Pancreas (tissue), 10 donors: Measurements from ENCODE around the gene PFDN1. TPM values are rescaled to one million over a fixed set of nuclear protein-coding genes. Genes with fewer than 3 reads are reported as not detected.

Experiments used
- ATAC-seq, 4 donors: fragments of 200-7000 bp; cut with Tn5 transposase; one replicate each; pipeline versions ENCODE4 v1.8.0 to v1.9.1; 2020; ENCODE audit warnings: mild to moderate bottlenecking in 4 of 4, moderate library complexity in 4 of 4
- DNase-seq, 6 donors: peaks; one replicate each; pipeline ENCODE4 v3.0.0-alpha.2; 2020
- FAIRE-seq: peaks from 2 replicates; lab custom pipeline; 2012; peaks lifted over from hg19 to GRCh38; lab: Jason Lieb, UNC
- H3K27ac ChIP-seq, 4 donors: fragments of 200-600 bp; sonication (generic); 1 replicate in 3 of 4; 2 replicates in 1 of 4; pipeline versions ENCODE4 v1.5.0 to v1.8.0; 2020
- H3K27me3 ChIP-seq, 4 donors: fragments of 200-600 bp; one replicate each; pipeline ENCODE4 v1.8.0; 2021
- H3K36me3 ChIP-seq, 3 donors: fragments of 200-600 bp; sonication (generic) in 1 of 3; one replicate each; pipeline versions ENCODE4 v1.5.0 to v1.8.0; 2020 to 2021
- H3K4me1 ChIP-seq, 3 donors: fragments of 200-600 bp; one replicate each; pipeline ENCODE4 v1.8.0; 2021
- H3K4me3 ChIP-seq, 4 donors: fragments of 200-600 bp; sonication (generic) in 2 of 4; one replicate each; pipeline versions ENCODE4 v1.5.0 to v1.8.0; 2020 to 2021
- H3K9me3 ChIP-seq, 4 donors: fragments of 200-600 bp; one replicate each; pipeline ENCODE4 v1.8.0; 2021
- WGBS, 2 donors: extraction: QIAGEN DNeasy Blood & Tissue Kit; methylation state at CpG; one replicate each; pipeline ENCODE4 v1.1.7; 2013; 5-methylcytosine and 5-hydroxymethylcytosine counted together
- intact Hi-C, 3 donors: fragments of 100-400 bp; cut with DNase I; formaldehyde crosslinking; loops; one replicate each; pipeline versions ENCODE4 v1.11.1 to v1.14.2; 2022
- polyA plus RNA-seq, 2 donors: library from polyadenylated mRNA; stranded (reverse); fragments of 200-250 nt; gene quantifications; one replicate each; pipeline ENCODE4 v1.2.3, GENCODE V29; 2013
- total RNA-seq, 6 donors: library from RNA; stranded (reverse); fragmentation: NEBNext Ultra II Directional in 4 of 6; extraction: Animal tissue kit (Norgen Biotek cat#: 25700) in 4 of 6; gene quantifications; one replicate each; pipeline versions ENCODE4 v1.2.1 to v1.2.4, GENCODE V29; 2021 to 2023
- TF ChIP-seq, protein P1 (sequence below), 4 donors: fragments of 200-600 bp; sonication (generic) in 3 of 4; IDR thresholded peaks; one replicate each; pipeline versions ENCODE4 v1.5.0 to v1.8.0; 2021; ENCODE audit warnings: antibody characterized with exemption in 4 of 4
- donor health status: healthy with polysubstance abuse.
- donor health status: DM: no; HTN: no; CAD: no; lungs with moderate emphysema.
- donor health status: DM: no; HTN: no; CAD: no.
- donor health status: control.
- donor health status: control.
- donor health status: Bipolar disorder and iron deficiency.
- donor health status: DM: yes; HTN: yes; CAD: no.
- donor health status: DM: no; HTN: no; CAD: no.
- donor health status: DM: no; HTN: no; CAD: no.
- donor health status: DM: yes; HTN: yes; CAD: no.

PFDN1 gene
- total and polyA plus RNA-seq, 8 donors, result 10.5 to 43.9 (median 17.5) TPM

DNA sequence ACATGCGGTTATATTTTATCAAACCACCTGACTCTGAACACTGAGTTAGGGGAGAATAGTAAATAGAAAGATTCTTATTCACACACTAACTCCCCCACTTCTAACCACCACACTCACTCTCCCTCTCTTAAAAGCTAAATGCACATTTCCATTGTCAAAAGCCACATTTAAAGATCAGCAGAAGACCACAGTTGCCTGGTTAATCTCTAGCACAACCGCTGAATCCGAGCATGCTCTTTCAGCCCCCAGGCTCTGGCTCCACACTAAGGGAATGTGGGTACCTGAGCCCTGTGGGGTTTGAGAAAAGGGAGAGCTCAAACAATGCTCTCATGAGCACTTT is 35.7 kb downstream of the PFDN1 start:
- FAIRE-seq (no peak), ATAC-seq (peak in 2 of 4 donors; percentile 15 to 27), DNase-seq (no peak)
- WGBS, 2 donors, result 39 to 44% methylated on average over 3 of the region's 3 CpGs
- Histone ChIP-seq H3K36me3 (no peaks in the 10 kb centered on the region), H3K4me1 (peaks cover 12 to 27% (median 25%) of the 10 kb centered on the region in 3 donors), H3K27ac (no peak overlapping the region), H3K4me3 (no peak overlapping the region), H3K9me3 (no peaks in the 10 kb centered on the region), H3K27me3 (no peaks in the 10 kb centered on the region)
- TF ChIP-seq, protein P1, sequence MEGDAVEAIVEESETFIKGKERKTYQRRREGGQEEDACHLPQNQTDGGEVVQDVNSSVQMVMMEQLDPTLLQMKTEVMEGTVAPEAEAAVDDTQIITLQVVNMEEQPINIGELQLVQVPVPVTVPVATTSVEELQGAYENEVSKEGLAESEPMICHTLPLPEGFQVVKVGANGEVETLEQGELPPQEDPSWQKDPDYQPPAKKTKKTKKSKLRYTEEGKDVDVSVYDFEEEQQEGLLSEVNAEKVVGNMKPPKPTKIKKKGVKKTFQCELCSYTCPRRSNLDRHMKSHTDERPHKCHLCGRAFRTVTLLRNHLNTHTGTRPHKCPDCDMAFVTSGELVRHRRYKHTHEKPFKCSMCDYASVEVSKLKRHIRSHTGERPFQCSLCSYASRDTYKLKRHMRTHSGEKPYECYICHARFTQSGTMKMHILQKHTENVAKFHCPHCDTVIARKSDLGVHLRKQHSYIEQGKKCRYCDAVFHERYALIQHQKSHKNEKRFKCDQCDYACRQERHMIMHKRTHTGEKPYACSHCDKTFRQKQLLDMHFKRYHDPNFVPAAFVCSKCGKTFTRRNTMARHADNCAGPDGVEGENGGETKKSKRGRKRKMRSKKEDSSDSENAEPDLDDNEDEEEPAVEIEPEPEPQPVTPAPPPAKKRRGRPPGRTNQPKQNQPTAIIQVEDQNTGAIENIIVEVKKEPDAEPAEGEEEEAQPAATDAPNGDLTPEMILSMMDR (IDR thresholded peaks at IDR 0.05), result no peak
- intact Hi-C loops, result no loop called here

DNA sequence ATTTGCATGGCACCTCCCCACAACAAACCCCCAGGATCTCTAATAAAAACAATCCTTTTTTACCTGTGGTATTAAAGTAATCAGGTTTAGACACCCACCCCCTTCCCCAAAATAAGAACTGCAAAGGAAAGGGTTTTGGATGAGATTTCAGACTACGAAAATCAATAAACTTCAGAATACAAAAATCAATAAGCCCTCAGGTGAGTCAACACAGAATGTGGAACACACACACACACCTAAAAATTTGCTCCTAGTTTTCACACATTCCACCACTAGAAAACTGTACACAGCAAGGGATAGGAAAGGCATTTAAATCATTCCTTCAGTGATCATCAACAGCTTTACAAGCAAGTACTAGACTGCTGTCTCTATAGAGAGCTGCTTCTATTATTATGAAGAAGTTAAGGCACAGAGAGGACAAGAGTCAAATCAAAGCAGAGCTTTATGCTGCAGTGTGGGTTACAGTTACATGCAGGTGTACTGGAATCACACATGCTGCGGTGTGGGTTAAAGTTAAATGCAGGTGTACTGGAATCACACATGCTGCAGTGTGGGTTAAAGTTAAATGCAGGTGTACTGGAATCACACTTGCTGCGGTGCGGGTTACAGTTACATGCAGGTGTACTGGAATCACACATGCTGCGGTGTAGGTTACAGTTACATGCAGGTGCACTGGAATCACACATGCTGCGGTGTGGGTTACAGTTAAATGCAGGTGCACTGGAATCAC is 36.3 kb downstream of the PFDN1 start:
- intact Hi-C loops, result no loop called here
- DNase-seq (no peak), ATAC-seq (peak; percentile 21 to 59 (median 46)), FAIRE-seq (no peak)
- Histone ChIP-seq H3K9me3 (no peaks in the 10 kb centered on the region), H3K4me3 (no peak overlapping the region), H3K36me3 (no peaks in the 10 kb centered on the region), H3K4me1 (peaks cover 18 to 32% (median 30%) of the 10 kb centered on the region in 3 donors), H3K27me3 (no peaks in the 10 kb centered on the region), H3K27ac (no peak overlapping the region)
- WGBS, 2 donors, result 23 to 25% methylated on average over 6 of the region's 6 CpGs
- TF ChIP-seq, protein P1 (IDR thresholded peaks at IDR 0.05), result no peak

DNA sequence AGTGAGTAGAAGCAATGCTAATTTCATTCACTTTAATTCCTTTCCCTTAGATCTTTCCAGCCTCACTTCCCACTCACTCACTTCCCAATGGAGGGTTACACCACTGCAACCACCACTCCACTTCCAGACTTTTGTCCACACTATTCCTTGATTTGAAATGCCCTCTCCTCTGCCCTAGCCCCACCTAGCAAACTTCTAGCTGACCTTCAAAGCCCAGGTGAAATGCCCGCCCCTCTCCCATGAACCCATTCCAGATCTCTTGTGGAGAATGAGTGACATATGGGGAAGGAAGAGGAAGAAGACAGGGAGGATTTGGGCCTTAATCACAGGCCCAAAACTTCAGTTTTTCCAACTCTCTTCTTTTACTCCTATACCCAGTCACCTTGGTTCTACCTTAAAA is 37.1 kb downstream of the PFDN1 start:
- H3K36me3 ChIP-seq, result no peaks in the 10 kb centered on the region
- 85 to 94% methylated on average over 1 of the region's 1 CpG for WGBS, 2 donors
- TF ChIP-seq, protein P1 (IDR thresholded peaks at IDR 0.05), result no peak
- no peak for ATAC-seq
- DNase-seq, result no peak
- intact Hi-C loops, result no loop called here
- FAIRE-seq, result no peak
- no peaks in the 10 kb centered on the region for H3K27me3 ChIP-seq
- H3K4me3 ChIP-seq, result no peak overlapping the region
- H3K4me1 ChIP-seq, result peaks cover 18 to 37% (median 36%) of the 10 kb centered on the region in 3 donors
- H3K9me3 ChIP-seq, result no peaks in the 10 kb centered on the region
- no peak overlapping the region for H3K27ac ChIP-seq

DNA sequence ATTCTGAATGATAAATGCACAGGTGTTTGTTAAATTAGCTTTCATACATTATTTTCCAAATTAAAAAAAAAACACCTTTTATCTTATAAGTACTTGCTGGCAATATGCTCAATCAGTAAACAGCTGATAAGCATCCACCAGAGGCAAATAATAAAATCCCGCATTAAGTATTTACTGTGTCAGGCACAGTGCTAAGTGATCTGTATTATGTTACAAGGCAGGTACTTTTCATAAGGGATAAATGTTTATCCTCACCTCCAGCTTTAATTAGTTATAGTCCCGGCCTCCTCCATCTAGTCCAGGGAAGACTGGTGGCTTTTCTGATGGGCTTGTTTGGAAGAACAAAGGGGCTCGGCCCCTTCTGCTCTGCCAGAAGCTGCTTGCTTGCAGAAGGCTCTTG is 40.1 kb downstream of the PFDN1 start:
- 68 to 70% methylated on average over 3 of the region's 3 CpGs for WGBS, 2 donors
- H3K27ac ChIP-seq, result no peak overlapping the region
- H3K4me1 ChIP-seq, result peaks cover 18 to 37% (median 34%) of the 10 kb centered on the region in 3 donors
- intact Hi-C loops, result no loop called here
- no peaks in the 10 kb centered on the region for H3K27me3 ChIP-seq
- TF ChIP-seq, protein P1 (IDR thresholded peaks at IDR 0.05), result no peak
- no peaks in the 10 kb centered on the region for H3K36me3 ChIP-seq
- FAIRE-seq (no peak), ATAC-seq (no peak), DNase-seq (no peak)
- H3K4me3 ChIP-seq, result no peak overlapping the region
- no peaks in the 10 kb centered on the region for H3K9me3 ChIP-seq

DNA sequence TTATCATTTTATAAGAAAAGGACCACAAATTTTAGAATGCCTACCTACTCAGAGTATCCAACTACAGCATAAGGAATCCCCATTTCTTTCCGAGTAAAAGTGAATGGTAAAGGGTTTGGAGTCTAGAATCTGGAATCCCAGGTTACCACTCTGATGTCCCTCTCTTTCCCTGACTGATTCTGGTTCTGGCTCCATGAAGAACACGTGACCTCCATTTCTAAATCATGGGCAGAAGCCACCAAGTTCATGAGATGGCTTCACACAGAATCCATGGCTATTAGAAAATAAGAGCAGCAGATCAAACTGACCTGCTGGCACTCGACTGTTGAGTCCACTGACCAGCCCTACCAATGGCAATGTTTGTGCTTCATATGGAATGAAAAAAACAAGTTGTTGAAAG is 40.7 kb downstream of the PFDN1 start:
- WGBS, 2 donors, result 79 to 95% methylated on average over 3 of the region's 3 CpGs
- ATAC-seq, result no peak
- H3K9me3 ChIP-seq, result no peaks in the 10 kb centered on the region
- peaks cover 16 to 33% (median 28%) of the 10 kb centered on the region in 3 donors for H3K4me1 ChIP-seq
- H3K36me3 ChIP-seq, result no peaks in the 10 kb centered on the region
- no peak for DNase-seq
- peak overlapping the region in 3 of 4 donors; percentile 51 to 70 (median 56) for H3K27ac ChIP-seq
- H3K27me3 ChIP-seq, result no peaks in the 10 kb centered on the region
- TF ChIP-seq, protein P1 (IDR thresholded peaks at IDR 0.05), result no peak
- FAIRE-seq, result no peak
- intact Hi-C loops, result no loop called here
- H3K4me3 ChIP-seq, result no peak overlapping the region
